Medulla oblongata (tissue), 1 donor: ENCODE measurements around the gene RRN3.
"Not testable (repeated sequence)": the region's sequence is repeated elsewhere in the genome, so short reads cannot be mapped to it uniquely, and the experiment has no call there.

ENCODE experiments used
- DNase-seq: peaks from one replicate; pipeline ENCODE4 v3.0.0-alpha.2; 2015; ENCODE audit errors: extremely low spot score

RRN3 gene

DNA sequence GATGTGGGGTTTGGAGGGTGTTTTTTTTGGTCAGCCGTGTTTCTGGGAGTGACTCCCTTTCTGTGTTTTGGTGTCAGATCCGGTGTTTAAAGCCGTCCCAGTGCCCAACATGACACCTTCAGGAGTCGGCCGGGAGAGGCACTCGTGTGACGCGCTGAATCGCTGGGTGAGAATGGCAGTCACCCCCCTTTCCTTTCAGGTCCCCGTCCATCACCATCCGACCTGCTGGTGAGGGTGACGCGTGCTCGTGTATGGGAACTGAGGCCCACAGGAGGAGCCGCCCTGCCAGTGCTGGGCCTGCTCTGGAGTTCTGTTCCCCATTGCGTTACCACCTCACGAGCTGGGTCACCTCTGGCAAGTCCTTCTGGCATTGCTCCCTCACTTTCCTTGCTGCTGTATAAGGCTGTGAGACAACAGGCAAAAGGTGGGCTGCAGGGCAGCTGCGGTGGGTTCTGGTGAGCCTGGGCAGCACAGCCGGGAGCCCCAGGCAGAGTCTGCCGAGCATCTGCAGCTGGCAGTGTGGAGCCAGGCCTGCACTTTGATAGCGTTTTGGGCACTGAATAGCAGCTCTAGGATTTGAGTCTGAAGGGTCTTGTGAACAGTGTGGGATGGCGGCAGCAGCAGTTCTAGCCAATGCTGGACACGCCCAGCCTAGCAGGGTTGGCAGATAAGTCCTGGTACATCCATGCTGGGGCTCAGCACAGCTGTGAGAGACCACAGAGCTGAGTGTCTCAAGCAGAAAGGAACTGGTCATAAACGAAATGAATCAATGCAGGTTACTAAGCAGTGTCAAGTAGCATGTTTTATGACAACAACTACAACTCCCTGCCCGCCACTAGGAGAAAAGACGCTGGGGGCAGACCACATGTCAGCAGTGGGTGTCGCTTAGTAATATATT lies 65.0 kb downstream of the RRN3 start:
- not testable (repeated sequence) for DNase-seq

GRCh38 chr16:15028345-15028715 lies 65.7 kb downstream of the RRN3 start:
- not testable (repeated sequence) for DNase-seq

DNA sequence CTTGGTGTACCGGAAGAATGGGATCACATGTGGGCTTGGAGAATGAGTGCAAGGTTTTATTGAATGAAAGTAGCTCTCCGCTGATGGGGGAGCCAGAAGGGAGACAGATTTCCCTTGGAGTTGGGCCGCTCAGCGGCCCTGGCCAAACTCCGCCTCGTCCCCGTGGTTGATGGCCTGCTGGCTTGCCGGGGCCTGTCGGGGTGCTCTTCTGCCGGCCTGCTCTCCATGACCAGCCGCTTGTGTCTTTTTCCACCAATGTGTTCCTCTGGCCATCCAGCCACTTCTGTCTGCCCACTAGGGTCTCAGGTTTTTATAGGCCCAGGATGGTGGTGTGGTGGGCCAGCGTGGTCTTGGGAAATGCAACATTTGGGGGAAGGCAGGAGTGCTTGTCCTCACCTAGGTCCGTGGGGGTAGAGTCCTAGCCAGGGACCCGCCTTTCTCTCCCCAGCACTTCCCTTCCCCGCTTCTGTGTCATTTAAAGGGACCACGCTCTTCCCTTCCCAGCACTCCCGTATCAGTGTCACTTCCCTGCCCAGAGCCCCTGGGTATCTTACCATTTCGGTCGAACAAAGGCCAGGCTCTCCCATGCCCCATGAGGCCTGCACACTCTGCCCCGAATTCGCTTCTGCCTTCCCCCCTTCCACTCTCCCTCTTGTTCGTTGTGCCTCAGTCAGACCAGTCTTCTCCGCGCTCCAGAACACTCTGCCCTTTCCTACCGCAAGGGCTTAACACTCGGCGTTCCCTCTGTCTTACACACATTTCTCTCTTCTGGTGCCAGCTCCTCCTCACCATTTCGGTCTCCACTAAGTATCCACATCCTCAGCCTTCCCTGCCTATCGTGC lies 66.3 kb downstream of the RRN3 start:
- DNase-seq = not testable (repeated sequence)

DNA sequence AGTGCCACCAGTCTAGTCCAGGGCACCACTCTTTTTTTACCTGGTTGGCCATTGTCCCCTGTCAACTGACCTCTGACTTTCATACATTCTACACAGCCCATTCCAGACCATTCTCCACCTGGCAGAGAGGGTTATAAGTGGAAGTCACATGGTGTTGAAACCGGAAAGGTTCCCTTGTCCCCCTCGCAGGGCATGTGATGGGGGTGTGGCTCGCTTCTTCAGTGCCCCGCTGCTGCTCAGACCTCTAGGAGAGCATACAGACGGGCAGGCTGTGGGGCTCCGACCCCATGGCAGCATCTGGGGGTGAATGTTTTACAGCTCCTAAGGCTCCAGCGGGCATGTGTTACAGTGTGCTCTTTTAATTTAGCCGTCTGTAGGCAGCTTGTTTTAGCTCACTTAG lies 67.0 kb downstream of the RRN3 start:
- DNase-seq = not testable (repeated sequence)

DNA sequence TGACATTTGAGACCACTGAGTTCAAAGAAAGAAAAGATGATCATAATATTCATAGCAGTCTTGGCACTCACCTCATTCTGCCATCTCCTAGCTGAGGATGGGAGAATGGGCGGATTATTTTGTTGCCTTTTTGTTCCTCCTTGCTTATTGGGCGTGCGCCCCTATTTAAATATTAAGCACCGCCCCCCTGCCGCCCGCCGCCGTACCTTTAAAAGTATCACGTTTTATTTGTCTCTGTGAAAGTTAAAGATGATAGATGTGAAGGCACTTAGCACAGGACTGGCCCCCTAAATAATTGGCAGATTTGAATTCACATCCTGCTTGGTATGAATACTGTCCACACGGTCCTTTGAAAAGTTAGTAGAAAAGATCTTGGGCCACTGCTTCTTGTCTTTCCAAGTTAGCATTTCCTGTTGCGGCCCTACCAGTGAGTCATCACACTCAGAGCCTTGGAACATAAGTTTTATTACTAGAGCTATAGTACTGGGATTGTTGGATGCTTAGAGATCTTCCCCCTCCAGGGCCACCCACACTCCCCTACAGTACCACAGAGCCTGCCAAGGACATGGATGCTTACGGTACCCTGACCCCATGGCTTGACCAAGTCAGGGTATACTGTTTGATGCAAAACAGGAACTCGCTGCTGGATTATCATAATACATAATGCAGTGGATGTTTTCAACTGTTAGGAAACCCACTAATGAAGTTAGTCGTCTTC lies 68.7 kb downstream of the RRN3 start:
- DNase-seq = not testable (repeated sequence)

GRCh38 chr16:15024858-15025199 lies 69.2 kb downstream of the RRN3 start:
- not testable (repeated sequence) for DNase-seq

- DNase-seq = not testable (repeated sequence)
These were observed 70.5 kb downstream of the RRN3 start for GRCh38 chr16:15023381-15024077.

DNA sequence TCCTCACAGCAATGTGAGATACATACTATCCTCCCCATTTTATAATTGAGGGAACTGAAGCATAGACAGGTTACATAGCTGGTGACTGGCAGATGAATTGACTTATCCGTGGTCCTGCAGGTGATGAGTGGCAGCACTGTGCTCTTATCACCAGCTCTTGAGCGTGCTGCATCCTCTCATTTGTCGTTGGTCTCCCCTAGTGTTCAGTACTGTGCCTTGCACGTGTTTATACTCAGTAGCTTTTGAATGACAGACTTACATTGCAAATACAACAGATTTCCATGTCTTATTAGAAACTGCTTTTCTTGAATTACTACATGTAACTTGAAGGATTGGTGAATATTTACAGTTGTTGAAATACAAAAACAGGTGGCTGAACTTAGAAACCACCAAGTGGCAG lies 71.9 kb downstream of the RRN3 start:
- not testable (repeated sequence) for DNase-seq

GRCh38 chr16:15021429-15021828 lies 72.6 kb downstream of the RRN3 start:
- not testable (repeated sequence) for DNase-seq

DNA sequence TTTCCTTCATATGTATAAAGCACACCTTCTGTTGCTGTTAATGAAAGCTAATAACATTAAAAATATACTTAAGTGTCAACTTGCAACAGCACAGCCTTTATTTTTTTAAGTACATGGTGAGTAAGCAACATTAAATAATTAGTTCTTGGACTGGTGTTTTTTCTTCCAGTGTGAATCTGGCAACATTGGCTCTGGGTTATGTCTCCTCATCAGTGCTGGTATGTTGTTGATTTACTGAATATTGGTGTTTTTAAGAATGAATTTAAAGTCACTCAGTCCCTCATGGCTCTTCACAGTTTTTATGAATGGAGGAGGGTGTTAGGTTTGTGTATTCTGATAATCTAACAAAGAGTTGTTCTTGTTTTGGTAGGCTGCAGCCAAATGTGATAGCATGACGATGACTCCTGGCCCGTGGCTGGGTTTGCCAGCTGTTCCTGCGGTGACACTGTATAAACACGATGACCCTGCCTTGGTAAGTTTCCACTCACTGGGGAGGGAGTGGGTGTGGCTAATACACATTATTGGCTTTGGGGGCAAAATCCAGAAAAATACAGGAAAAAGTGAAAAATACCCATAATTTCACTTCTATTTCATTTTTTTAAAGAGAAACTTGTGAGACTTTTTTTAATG lies 77.0 kb downstream of the RRN3 start:
- not testable (repeated sequence) for DNase-seq

DNA sequence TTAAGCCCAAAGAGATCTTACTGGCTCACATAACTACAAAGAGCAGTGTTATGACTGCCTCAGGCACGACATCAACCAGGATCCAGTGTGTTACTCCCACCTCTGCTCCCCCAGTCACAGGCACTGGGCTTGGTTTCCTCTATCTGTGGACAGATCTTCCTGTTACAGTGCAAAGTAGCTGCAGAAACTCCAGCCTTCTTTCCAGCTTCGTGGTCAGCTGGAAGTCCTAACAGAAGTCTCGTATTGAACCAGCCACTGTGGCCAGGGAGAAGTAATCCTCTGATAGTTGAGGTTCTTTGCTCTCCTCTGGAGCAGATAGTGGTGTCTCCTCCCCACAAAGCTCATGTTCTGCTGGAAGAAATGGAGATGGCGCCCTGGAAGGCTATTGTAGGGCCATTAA lies 77.7 kb downstream of the RRN3 start:
- not testable (repeated sequence) for DNase-seq

- not testable (repeated sequence) for DNase-seq
These were observed 78.4 kb downstream of the RRN3 start for GRCh38 chr16:15015671-15016070.

DNA sequence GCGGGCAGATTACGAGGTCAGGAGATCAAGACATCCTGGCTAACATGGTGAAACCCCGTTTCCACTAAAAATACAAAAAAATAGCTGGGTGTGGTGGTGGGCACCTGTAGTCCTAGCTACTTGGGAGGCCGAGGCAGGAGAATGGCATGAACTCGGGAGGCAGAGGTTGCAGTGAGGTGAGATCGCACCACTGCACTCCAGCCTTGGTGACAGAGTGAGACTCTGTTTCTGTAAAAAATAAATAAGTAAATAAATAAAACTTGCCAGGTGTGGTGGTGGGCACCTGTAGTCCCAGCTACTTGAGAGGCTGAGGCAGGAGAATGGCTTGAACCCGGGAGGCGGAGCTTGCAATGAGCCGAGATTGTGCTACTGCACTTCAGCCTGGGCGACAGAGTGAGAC lies 81.1 kb downstream of the RRN3 start:
- DNase-seq = not testable (repeated sequence)
